ENCODE results near the gene ABCD3.

DNA sequence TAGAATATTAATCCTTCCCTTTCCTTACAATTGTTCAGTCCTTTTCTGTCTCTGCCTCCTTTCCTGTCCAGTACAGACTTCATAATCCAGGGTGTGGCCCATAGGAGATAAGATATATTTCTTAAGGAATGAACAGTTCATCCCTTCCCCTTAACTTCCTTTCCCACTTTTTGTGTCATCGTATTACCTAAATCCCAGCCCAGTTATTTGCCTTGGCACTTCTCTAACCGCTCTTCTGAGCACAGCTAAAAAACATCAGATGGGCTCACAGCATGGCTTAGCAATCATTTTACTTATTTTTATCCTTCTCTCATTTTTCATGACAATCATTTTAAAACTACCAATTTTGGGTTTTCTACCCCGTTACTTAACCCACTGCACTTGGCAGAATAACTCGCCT, 83.7 kb downstream of the ABCD3 start:
- TF ChIP-seq, protein P1, sequence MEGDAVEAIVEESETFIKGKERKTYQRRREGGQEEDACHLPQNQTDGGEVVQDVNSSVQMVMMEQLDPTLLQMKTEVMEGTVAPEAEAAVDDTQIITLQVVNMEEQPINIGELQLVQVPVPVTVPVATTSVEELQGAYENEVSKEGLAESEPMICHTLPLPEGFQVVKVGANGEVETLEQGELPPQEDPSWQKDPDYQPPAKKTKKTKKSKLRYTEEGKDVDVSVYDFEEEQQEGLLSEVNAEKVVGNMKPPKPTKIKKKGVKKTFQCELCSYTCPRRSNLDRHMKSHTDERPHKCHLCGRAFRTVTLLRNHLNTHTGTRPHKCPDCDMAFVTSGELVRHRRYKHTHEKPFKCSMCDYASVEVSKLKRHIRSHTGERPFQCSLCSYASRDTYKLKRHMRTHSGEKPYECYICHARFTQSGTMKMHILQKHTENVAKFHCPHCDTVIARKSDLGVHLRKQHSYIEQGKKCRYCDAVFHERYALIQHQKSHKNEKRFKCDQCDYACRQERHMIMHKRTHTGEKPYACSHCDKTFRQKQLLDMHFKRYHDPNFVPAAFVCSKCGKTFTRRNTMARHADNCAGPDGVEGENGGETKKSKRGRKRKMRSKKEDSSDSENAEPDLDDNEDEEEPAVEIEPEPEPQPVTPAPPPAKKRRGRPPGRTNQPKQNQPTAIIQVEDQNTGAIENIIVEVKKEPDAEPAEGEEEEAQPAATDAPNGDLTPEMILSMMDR (IDR thresholded peaks at IDR 0.05), result no peak
- TF ChIP-seq POLR2A (IDR thresholded peaks at IDR 0.05), result no peak
